ENCODE results near the gene SLC22A14. TPM values are rescaled to one million over a fixed set of nuclear protein-coding genes. Genes with fewer than 3 reads are reported as not detected.

SLC22A14 gene
- total and polyA plus RNA-seq, 12 donors = 0.06 to 0.37 (median 0.23) TPM; not detected in 8

DNA sequence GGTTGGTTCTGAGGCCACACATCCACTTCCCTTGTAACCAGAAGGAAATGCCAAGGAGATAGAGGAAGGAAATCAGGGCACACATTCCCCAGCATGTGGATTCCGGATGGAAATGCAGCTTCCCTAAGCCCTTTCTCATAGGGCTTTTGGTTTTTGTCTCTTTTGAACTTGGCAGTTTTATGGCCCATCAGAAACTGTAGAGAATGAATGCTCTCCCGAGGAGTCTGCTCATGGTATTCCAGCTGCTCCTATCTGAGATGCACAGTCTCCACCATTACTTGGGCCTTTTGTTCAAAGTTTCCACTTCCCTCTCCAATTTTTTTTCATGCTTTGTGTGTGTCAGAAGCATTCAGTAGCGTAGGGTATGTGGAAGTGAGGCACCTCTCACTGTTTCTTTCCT, 85.7 kb downstream of the SLC22A14 start:
- H3K27ac ChIP-seq = no peak overlapping the region
- no peak for DNase-seq
- H3K4me1 ChIP-seq = no peaks in the 10 kb centered on the region
- H3K9me3 ChIP-seq = peaks cover 0 to 6% (median 0%) of the 10 kb centered on the region in 11 donors
- H3K4me3 ChIP-seq = no peak overlapping the region
- intact Hi-C loops (cut with DNase I) = no loop called here
- 79 to 86% methylated on average over 3 of the region's 3 CpGs for WGBS, 2 donors
- peaks cover 0 to 33% (median 0%) of the 10 kb centered on the region in 9 donors for H3K36me3 ChIP-seq
- ATAC-seq = no peak
- no peak for TF ChIP-seq CTCF (IDR thresholded peaks at IDR 0.05)
- no peaks in the 10 kb centered on the region for H3K27me3 ChIP-seq

Other genes with a start within 250 kb of the SLC22A14 start
- gene DLEC1, start 243.1 kb upstream of the SLC22A14 start, total RNA-seq = under 1 TPM in 6 of 10 donors, not detected in 4; 0.09 to 0.42 (median 0.30) TPM
- under 1 TPM; 0.13 to 0.66 TPM for gene DLEC1, start 243.1 kb upstream of the SLC22A14 start, polyA plus RNA-seq
- 100 to 1,000 TPM; 102 to 136 (median 117) TPM for gene ACAA1, start 145.2 kb upstream of the SLC22A14 start, total RNA-seq
- gene ACAA1, start 145.2 kb upstream of the SLC22A14 start, polyA plus RNA-seq = 100 to 1,000 TPM in 1 of 2 donors, 10 to 100 TPM in 1; 76.4 to 133 TPM
- 10 to 100 TPM in 2 of 10 donors, 1 to 10 TPM in 8; 4.2 to 22.3 (median 6.8) TPM for gene MYD88, start 143.6 kb upstream of the SLC22A14 start, total RNA-seq
- 10 to 100 TPM in 1 of 2 donors, 1 to 10 TPM in 1; 7.1 to 11.1 TPM for gene MYD88, start 143.6 kb upstream of the SLC22A14 start, polyA plus RNA-seq
- gene OXSR1, start 116.8 kb upstream of the SLC22A14 start, total RNA-seq = 10 to 100 TPM; 27.3 to 38.4 (median 31.6) TPM
- gene OXSR1, start 116.8 kb upstream of the SLC22A14 start, polyA plus RNA-seq = 10 to 100 TPM; 13.7 to 15.9 TPM
- under 1 TPM in 6 of 10 donors, not detected in 4; 0.13 to 0.49 (median 0.25) TPM for gene SLC22A13, start 16.5 kb upstream of the SLC22A14 start, total RNA-seq
- gene SLC22A13, start 16.5 kb upstream of the SLC22A14 start, polyA plus RNA-seq = under 1 TPM; 0.03 to 0.44 TPM
- 1 to 10 TPM in 2 of 10 donors, under 1 TPM in 8; 0.42 to 1.7 (median 0.73) TPM for gene XYLB, start 64.5 kb downstream of the SLC22A14 start, total RNA-seq
- gene XYLB, start 64.5 kb downstream of the SLC22A14 start, polyA plus RNA-seq = under 1 TPM; 0.22 TPM
- 1 to 10 TPM; 3.7 to 7.6 (median 6.3) TPM for gene ACVR2B, start 171.6 kb downstream of the SLC22A14 start, total RNA-seq
- gene ACVR2B, start 171.6 kb downstream of the SLC22A14 start, polyA plus RNA-seq = 1 to 10 TPM in 1 of 2 donors, under 1 TPM in 1; 0.43 to 1.4 TPM
- 10 to 100 TPM; 11.9 to 38.9 (median 25.4) TPM for gene EXOG, start 214.0 kb downstream of the SLC22A14 start, total RNA-seq
- 10 to 100 TPM; 10.7 to 39.9 TPM for gene EXOG, start 214.0 kb downstream of the SLC22A14 start, polyA plus RNA-seq

Measured in heart right ventricle (tissue), 16 donors.